K562 (cell line): ENCODE data around the gene PHLDA3. TPM values are rescaled to one million over a fixed set of nuclear protein-coding genes. Genes with fewer than 3 reads are reported as not detected.

Experiments used
- ARID3A ChIP-seq: IDR thresholded peaks from 2 replicates; pipeline ENCODE4 v1.6.1; 2012; ENCODE audit warnings: low read depth, low read length, improper control_type of control experiment, borderline replicate concordance
- ATF3 ChIP-seq, 2 experiments: fragments of 450-650 bp in 1 of 2; sonication (generic) in 1 of 2; formaldehyde crosslinking in 1 of 2; IDR thresholded peaks in 1 of 2; conservative IDR thresholded peaks in 1 of 2; 2 replicates each; pipeline versions ENCODE4 v1.6.1 to v1.8.1; 2016 to 2023; ENCODE audit warnings: mild to moderate bottlenecking in 2 of 2, moderate library complexity in 2 of 2, inconsistent platforms in 1 of 2, missing genetic modification reagents in 1 of 2
- ATF7 ChIP-seq: fragments of 450-650 bp; IDR thresholded peaks from 2 replicates; pipeline ENCODE4 v1.7.1; 2014; ENCODE audit warnings: mild to moderate bottlenecking, moderate library complexity
- EWSR1 ChIP-seq: fragments of 450-650 bp; IDR thresholded peaks from 2 replicates; pipeline ENCODE4 v1.6.1; 2018; ENCODE audit warnings: borderline replicate concordance, mild to moderate bottlenecking, low read depth, moderate library complexity; ENCODE audit not compliant: partially characterized antibody
- FOXJ2 ChIP-seq: fragments of 200-800 bp; sonication (Bioruptor generic); IDR thresholded peaks from 2 replicates; pipeline ENCODE4 v1.6.1; 2016; ENCODE audit warnings: missing genetic modification characterization, missing compliant biosample characterization
- GATAD2B ChIP-seq: fragments of 450-650 bp; IDR thresholded peaks from 2 replicates; pipeline ENCODE4 v1.6.1; 2017; ENCODE audit warnings: mild to moderate bottlenecking, borderline replicate concordance
- HMGXB4 ChIP-seq: sonication (generic); formaldehyde crosslinking; IDR thresholded peaks from 2 replicates; pipeline ENCODE4 v1.8.1; 2023; ENCODE audit warnings: mild to moderate bottlenecking, missing genetic modification reagents
- JUND ChIP-seq, 2 experiments: IDR thresholded peaks; 2 replicates in 1 of 2; 3 replicates in 1 of 2; pipeline ENCODE4 v1.6.1; 2011; ENCODE audit warnings: borderline replicate concordance in 2 of 2, low read depth in 2 of 2, low read length in 2 of 2, improper control_type of control experiment in 1 of 2, missing biosample characterization in 1 of 2, missing genetic modification characterization in 1 of 2, missing genetic modification reagents in 1 of 2
- NFATC3 ChIP-seq: fragments of 450-650 bp; IDR thresholded peaks from 2 replicates; pipeline ENCODE4 v1.6.1; 2017; ENCODE audit warnings: mild to moderate bottlenecking
- NFE2L1 ChIP-seq: fragments of 450-650 bp; IDR thresholded peaks from 2 replicates; pipeline ENCODE4 v1.6.1; 2016; ENCODE audit warnings: missing genetic modification characterization, low read depth, mild to moderate bottlenecking, missing compliant biosample characterization, moderate library complexity, borderline replicate concordance
- PHF20 ChIP-seq: fragments of 450-650 bp; IDR thresholded peaks from 2 replicates; pipeline ENCODE4 v1.6.1; 2018; ENCODE audit not compliant: partially characterized antibody
- POLR2H ChIP-seq: IDR thresholded peaks from 2 replicates; pipeline ENCODE4 v1.6.1; 2016; ENCODE audit warnings: missing genetic modification characterization, low read depth, mild to moderate bottlenecking, control low read depth, missing compliant biosample characterization, moderate library complexity
- SMARCA4 ChIP-seq: fragments of 450-650 bp; IDR thresholded peaks from 2 replicates; pipeline ENCODE4 v1.6.1; 2016
- STAT5A ChIP-seq: IDR thresholded peaks from 2 replicates; pipeline ENCODE4 v1.6.1; 2012; ENCODE audit warnings: low read length, inconsistent platforms, borderline replicate concordance
- XRCC5 ChIP-seq: fragments of 200-400 bp; formaldehyde crosslinking; IDR thresholded peaks from 2 replicates; pipeline ENCODE4 v1.6.1; 2017; ENCODE audit warnings: low read depth, mild to moderate bottlenecking, low read length
- ZBTB33 ChIP-seq: sonication (generic); formaldehyde crosslinking; IDR thresholded peaks from 2 replicates; pipeline ENCODE4 v1.8.1; 2023; ENCODE audit warnings: mild to moderate bottlenecking, missing genetic modification reagents
- ZFP30 ChIP-seq: fragments of 250-450 bp; sonication (Bioruptor Pico); IDR thresholded peaks from 2 replicates; pipeline ENCODE4 v1.8.0; 2022; ENCODE audit warnings: moderate library complexity, mild to moderate bottlenecking, inconsistent platforms, borderline replicate concordance
- ZNF232 ChIP-seq: sonication (generic); formaldehyde crosslinking; IDR thresholded peaks from 2 replicates; pipeline ENCODE4 v1.8.0; 2022; ENCODE audit warnings: mild to moderate bottlenecking, missing genetic modification reagents
- ZNF778 ChIP-seq: fragments of 450-650 bp; formaldehyde crosslinking; IDR thresholded peaks from 2 replicates; pipeline ENCODE4 v1.4.0; 2020; ENCODE audit warnings: mild to moderate bottlenecking, moderate library complexity
- ZZZ3 ChIP-seq: fragments of 450-650 bp; IDR thresholded peaks from 2 replicates; pipeline ENCODE4 v1.6.1; 2016; ENCODE audit warnings: antibody characterized with exemption, mild to moderate bottlenecking, moderate library complexity
- polyA plus RNA-seq, 8 experiments: library from polyadenylated mRNA; depleted of rRNA in 4 of 8; stranded (reverse) in 5 of 8; unstranded in 3 of 8; fragments of >200 nt; fragmentation: Nextera tagmentation in 2 of 8; fragmentation: Illumina TruSeq in 1 of 8; extraction: Ambion mirVana in 2 of 8; extraction: Trizol in 1 of 8; gene quantifications; 2 replicates each; pipeline versions ENCODE4 v1.2.1 to v1.2.3, GENCODE V29; 2011 to 2014; ENCODE audit warnings: inconsistent platforms in 1 of 8, missing spikeins in 1 of 8
- total RNA-seq, 7 experiments: library from RNA; depleted of rRNA in 6 of 7; stranded (reverse); fragments of >200 nt in 6 of 7; fragmentation: Illumina TruSeq in 2 of 7; extraction: Trizol in 2 of 7; gene quantifications; 2 replicates each; pipeline versions ENCODE4 v1.2.1 to v1.2.3, GENCODE V29; 2011 to 2021; ENCODE audit warnings: low replicate concordance in 1 of 7

PHLDA3 gene
- total and polyA plus RNA-seq, 9 of the 15 experiments (the other 6 are each of a cell fraction or from before 2014, with no cell fraction given): 0.11 to 0.27 TPM; not detected in 7

GRCh38 chr1:201480231-201481003 is 11.4 kb upstream of the PHLDA3 start (continued):
- TF ChIP-seq ARID3A (0 out of 2 replicates have a peak, but pooled peaks have one; percentile 31), ATF3 (IDR thresholded peaks at IDR 0.05) (peak; percentile 57; the same call in 1 of the 2 replicates), ATF3 (CRISPR knock-in tag; conservative IDR thresholded peaks at IDR 0.05) (no peak), STAT5A (peak; percentile 77), FOXJ2 (tag) (0 out of 2 replicates have a peak, but pooled peaks have one; percentile 29), ZNF232 (CRISPR knock-in tag) (no peak), ZBTB33 (no peak), EWSR1 (no peak), JUND (IDR thresholded peaks at IDR 0.05; ENCODE audit: borderline replicate concordance, low read depth, low read length) (peak; percentile 76), JUND (tag; IDR thresholded peaks at IDR 0.05; ENCODE audit: borderline replicate concordance, low read depth, low read length) (peak; percentile 42; the same call in 1 of the 3 replicates), NFATC3 (no peak), PHF20 (peak; percentile 15), GATAD2B (no peak; the same call in 1 of the 2 replicates), ZNF778 (CRISPR knock-in tag) (no peak), NFE2L1 (no peak), ATF7 (peak; percentile 75), ZFP30 (CRISPR knock-in tag) (no peak), ZZZ3 (no peak), SMARCA4 (peak; percentile 43; the same call in 1 of the 2 replicates), HMGXB4 (CRISPR knock-in tag) (no peak), XRCC5 (peak; percentile 40; the same call in 1 of the 2 replicates), POLR2H (tag) (no peak)
